GM19324 (cell line): Measurements from ENCODE around the gene CEBPZOS.
"Not testable (repeated sequence)": the region's sequence is repeated elsewhere in the genome, so short reads cannot be mapped to it uniquely, and the experiment has no call there.

Experiments used
- ATAC-seq: cut with Tn5 transposase; IDR thresholded peaks from one replicate; pipeline ENCODE4 v1.9.1; 2021; ENCODE audit warnings: mild to moderate bottlenecking, moderate library complexity; ENCODE audit not compliant: unreplicated experiment, low FRiP score

The CEBPZOS gene

DNA sequence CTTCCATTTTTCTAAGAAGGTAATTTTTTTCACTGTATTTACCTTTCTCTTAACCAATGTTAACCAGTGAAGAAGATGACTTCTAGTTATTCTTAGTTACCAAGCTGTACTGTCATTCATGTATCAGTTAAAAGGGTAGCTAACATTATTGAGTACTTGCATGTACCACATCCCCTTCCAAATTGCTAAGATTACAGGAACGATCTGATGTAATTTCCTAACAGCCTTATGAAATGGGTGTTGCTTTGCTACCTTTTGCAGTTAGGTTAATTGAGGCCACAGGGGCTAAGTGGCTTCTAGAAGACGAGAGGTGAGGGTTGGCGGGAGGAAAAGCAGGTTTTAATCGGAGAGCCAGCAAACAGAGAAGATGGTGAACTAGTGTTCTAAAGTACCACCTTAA, 6.0 kb upstream of the CEBPZOS start:
- ATAC-seq, result no peak

DNA sequence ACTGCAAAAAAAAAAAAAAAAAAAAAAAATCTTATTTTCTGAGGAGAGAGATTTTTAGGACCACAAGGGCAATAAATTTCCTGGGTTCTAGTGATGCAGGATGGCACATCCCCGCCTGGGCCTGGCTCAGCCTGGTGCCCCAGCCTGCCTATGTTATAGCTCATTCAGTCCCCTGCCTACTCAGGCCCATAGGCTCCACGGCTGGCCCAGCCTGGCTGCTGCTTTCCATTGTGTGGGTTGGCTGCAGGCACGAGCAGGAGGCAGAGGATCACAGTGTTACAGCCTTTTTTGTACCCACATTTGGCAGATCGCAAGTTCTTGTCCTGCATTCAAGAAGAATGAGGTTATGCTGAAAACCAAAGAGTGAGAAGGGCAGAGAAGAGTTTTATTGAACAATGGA, 5.0 kb upstream of the CEBPZOS start:
- ATAC-seq, result no peak

DNA sequence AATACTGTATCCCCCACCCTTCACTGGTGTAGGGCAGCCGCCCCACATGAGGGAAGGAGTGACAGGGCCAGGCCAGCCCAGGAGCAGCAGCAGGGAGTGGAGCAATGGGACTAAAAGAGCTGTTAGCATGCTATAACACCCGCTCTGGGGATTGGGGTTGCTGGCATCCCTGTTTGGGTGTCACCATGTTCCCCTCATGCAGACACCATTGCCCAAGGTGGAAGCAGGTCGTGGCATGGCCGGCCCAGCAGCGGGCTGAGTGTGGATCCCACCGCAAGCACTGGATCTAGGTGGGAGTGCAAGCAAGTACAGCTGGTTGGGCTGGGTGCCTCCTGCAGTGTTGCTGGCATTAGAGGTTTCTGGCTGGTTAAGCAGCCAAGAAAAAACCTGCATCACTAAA, 4.5 kb upstream of the CEBPZOS start:
- no peak for ATAC-seq

DNA sequence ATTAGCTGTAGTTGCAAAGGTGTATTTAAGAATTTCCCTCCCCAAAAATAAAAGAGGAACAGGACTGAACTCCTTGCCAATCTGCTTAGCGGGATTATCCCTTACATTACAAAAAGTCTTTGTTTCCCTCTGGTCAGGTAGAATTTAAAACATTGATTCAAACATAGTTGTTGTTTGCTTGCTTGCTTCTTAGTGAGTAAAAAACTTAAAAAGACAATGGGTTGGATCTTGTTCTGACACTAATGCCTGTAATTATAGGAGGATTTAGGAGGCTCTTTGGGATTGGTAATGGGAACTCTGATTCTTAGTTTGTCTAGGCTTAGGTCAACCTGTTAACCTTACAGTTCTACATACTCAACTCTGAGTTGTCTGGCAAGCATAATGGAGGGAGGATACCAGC, 3.7 kb upstream of the CEBPZOS start:
- ATAC-seq, result no peak

DNA sequence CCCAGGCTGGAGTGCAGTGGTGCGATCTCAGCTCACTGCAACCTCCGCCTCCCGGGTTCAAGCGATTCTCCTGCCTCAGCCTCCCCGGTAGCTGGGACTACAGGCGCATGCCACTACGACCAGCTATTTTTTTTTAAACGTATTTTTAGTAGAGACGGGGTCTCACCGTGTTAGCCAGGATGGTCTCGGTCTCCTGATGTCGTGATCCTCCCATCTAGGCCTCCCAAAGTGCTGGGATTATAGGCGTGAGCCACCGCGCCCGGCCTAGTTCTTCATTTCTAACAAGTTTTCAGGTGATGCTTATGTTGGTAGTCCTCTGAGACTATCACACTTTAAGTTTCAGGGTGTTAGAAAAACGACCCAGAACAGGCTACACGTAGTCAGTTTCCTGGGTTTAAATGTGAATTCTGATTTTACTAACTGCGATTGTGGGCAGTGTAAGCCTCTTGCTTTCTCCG, 405 bp upstream of the CEBPZOS start:
- not testable (repeated sequence) for ATAC-seq

DNA sequence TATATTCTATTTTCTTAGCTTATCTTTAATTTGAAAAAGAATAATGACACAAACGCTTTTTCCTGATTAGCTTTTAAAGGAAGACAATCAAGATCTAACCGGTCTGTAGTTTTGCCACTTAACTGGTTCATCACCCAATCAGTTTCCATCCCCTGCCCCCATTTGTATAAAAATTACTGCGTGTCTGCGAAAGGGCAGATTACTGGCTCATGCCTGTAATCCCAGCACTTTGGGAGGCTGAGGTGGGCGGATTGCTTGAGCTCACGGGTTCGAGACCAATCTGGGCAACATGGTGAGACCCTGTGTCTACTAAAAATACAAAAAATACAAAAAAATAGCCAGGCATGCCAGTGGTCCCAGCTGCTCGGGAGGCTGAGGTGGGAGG, 2.4 kb downstream of the CEBPZOS start:
- ATAC-seq, result no peak

DNA sequence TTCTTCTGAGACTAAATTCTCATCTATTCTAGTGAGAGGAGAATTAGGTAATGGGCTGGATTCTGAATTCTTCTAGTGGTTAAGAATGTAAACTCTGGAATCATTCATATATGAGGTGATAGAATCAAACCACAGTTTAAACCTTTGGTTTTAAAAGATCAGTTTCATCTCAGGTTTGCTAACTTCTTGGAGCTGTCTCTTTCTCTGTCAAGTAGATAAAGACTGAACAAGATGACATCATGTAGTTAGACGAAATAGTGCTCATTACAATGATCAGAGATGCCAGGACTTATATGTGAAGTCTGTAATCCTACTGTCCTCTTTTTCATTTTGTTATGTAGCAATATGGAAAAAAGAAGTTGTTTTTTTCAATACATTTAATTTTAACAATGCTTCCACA, 4.9 kb downstream of the CEBPZOS start:
- ATAC-seq, result no peak

DNA sequence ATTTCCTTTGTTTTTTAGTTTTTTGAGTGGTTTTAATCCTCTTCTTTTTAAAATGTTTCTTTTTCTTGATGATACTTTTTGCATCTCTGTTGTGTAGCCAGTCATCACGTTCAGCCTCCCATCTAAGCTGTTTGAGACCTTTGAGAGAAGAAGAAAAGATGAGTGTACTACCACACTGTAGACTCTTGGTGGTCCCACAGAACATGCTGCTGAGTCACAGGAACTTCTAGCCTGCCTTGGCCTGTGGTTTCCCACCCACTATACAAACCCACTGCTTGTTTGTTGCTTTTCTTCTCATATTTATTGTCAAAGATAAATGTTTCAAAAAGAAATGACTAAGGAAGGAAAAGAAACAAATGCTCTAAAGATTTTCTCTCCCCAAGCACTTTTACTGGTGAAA, 5.5 kb downstream of the CEBPZOS start:
- ATAC-seq, result no peak

DNA sequence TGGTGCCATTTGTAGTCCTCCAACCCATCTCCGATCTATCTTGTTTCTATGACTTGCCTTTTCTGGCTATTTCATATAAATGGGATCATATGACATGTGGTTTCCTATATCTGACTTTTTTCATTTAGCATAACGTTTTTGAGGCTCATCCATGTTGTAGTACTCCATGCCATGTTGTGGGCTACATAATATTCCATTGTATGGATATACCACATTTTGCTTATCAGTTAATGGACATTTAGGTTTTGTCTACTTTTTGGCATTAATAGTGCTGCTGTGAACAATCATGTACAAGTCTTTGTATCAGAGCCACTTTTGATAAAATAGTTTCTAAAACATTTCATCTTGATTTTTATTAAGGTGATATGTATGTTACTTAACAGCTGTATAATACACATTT, 7.4 kb downstream of the CEBPZOS start:
- no peak for ATAC-seq

DNA sequence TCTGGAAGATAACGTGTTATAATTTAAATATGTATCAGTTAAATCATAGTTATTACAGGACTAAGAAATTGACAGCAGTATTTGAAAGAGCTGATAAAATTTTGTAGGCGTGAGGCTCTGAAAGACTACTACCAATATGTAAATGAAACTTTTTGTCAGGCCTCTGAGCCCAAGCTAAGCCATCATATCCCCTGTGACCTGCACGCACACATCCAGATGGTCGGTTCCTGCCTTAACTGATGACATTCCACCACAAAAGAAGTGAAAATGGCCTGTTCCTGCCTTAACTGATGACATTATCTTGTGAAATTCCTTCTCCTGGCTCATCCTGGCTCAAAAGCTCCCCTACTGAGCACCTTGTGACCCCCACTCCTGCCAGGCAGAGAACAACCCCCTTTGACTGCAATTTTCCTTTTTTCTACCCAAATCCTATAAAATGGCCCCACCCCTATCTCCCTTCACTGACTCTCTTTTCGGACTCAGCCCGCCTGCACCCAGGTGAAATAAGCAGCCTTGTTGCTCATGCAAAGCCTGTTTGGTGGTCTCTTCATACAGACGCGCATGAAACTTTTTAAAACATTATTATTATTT, 8.9 kb downstream of the CEBPZOS start:
- not testable (repeated sequence) for ATAC-seq

DNA sequence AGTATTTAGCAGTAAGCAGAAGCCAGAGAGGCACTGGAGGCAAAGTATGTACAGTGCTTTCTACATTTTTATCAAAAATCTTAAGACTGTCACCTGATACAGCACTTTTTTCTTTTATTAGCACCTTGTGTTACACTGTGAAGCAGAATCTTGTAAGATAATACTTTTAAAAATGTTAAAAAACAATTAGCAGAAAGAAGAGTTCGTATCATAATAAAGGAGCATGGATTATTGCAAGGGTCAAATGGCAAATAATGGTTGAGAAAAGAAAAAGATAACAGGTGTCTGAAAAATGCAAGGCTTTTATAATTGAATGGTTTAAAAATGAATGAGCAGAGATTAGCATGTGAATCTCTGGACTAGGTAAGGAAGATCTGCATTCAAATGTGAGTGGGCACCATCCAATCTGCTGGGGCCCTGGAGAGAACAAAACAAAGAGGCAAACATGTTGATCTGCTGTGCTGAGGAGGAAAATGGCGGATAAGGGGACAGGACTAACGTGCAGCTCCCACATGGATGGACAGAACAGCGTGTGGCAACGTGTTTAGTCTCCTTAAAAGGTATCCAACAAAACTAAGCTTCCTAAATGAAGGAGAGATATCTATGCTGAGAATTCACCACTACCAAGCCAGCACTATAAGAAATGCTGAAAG, 9.5 kb downstream of the CEBPZOS start:
- ATAC-seq, result no peak

DNA sequence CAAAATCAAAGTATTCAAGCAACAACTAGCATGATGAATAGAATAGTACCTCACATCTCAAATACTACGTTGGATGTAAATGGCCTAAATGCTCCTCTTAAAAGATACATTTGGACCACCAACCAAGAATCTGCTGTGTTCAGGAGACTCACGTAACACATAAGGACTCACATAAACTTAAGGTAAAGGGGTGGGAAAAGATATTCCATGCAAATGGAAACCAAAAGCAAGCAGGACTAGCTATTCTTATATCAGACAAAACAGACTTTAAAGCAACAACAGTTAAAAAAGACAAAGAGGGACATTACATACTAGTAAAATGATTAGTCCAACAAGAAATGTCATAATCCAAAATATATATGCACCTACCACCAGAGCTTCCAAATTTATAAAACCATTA, 10.5 kb downstream of the CEBPZOS start:
- not testable (repeated sequence) for ATAC-seq

DNA sequence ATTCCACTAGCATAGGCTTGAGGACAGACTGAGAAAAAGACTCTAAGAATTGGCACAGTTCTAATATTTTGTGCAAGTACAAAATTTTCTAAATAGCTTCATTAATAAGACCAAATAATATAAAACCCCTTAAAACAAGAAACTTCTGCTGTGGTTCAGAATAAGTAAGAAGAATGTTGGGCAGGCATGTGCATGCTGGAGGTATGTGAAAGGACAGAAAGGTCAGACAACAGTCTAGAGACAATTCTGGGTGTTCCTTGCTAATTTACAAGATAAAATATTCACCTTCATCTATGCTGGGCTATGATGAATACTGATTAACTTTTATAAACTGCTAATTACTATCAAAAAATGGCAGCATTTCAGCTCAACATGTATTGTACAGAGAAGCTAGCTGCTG, 14.9 kb downstream of the CEBPZOS start:
- ATAC-seq, result no peak

DNA sequence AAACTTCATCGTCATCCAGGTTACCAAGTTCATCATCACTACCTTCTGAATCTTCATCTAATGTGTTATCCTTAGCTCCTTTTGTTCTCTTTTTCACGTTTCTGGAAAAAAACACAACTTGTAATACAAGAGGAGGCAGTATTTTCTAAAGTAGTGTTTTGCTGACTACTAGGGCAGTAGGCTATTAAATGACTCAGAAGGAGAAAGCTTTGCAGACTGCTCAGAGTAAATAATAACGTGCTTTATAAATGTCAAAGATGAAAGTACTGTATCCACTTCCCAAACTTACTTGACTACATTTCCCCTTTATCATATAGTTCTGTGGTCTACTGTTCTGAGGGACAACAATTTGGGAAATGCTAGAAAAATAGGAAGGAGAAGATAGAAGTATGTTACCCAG, 15.6 kb downstream of the CEBPZOS start:
- no peak for ATAC-seq

DNA sequence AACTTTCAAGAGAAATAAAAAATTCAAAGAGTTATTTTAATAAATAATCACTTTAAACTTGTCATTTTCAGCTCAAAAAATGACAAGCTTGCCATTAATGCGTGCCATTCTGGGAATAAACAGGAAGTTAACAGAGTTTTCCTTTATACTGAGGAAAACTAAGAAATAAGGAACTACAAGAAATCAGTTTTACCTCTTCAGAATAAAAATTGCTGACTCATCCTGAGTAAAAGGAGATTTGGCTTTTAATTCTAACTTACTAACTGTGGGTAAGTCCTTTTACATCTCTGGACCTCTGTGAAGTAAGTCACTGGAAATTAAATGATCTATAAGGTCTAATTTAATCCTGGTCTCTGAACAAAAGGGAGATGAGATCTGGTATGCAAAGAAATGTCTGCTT, 19.0 kb downstream of the CEBPZOS start:
- no peak for ATAC-seq

DNA sequence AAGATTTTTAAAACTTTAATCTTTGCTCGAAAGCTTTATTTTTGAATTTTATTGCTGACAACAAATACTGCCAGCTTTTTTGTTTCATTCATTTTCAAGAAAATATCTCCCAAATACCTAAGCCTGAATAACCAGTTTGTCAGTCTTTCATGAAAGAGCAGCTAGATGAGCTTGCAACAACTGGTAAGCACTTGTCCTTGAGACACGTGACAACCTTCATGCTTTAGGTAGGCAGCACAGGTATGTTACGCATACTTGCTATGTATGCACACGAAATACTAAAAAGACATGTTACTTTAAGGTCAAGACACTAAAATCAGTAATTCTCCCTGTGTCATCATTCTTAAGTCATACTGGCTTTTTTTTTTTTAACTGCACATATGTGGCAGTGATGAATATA, 22.8 kb downstream of the CEBPZOS start:
- ATAC-seq, result no peak

DNA sequence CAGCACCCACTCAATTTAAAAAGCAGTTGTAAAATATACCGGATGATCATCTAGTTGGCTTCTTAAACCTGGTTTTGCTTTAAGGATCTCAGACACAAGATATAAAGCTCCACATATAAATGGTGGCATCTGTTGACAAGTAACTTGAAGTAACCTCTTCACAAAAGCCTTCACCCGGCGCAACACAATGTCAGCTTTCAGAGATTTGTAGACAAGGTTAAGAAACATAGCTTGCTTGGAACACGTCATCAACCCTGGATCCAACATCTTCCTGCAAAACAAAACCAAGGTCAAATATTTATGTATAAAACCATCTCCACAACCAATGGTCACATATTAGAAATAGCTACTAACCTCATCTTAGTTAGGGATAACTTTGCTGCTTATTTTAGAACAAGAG, 26.8 kb downstream of the CEBPZOS start:
- ATAC-seq, result no peak

DNA sequence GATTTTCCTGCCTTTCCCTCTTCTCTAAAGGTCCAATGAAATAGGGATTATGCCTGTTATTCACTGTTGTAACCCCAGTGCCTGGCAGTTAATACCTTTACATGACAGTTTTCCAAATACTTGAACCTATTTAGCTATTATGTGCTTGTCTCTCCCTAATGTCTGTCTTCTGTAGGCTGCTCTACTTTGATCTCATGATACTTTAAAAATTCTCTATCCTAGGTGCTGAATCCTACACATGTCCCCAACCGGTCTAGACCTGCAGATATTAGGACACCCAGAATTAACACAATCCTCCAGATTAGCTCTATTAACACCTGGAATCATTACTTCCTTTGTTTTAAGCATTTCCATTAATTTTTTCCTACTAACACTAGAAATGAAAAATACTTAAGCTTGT, 27.8 kb downstream of the CEBPZOS start:
- no peak for ATAC-seq

DNA sequence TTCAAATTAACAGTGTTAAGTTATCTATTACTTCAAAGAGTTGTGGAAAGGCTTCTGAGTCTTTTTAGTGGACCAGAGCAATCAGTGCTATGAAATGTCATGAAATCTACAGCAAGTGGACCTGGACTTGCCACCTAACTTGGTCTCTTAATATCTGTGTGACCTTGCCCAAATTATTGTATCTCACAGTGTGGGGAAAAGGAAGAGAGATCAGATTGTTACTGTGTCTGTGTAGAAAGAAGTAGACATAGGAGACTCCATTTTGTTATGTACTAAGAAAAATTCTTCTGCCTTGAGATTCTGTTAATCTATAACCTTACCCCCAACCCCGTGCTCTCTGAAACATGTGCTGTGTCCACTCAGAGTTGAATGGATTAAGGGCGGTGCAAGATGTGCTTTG, 28.8 kb downstream of the CEBPZOS start:
- not testable (repeated sequence) for ATAC-seq

DNA sequence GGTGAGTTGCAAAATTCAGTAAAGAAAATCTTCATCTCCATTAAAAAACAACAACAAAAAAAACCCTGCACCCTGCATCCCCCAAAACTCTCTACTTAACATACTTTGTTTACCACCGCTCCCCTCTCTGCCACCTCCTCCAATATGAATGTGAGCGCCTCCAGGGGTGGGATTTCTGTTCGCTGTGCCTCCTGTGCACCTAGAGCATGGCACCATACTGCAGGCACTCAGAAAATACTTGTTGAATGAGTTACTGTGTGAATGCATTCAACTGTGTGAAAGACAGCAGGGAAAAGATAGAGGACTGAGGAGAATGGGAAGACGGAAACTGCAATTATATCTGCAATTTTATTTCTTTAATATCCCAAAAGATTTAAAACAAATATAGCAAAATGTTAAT, 30.6 kb downstream of the CEBPZOS start:
- no peak for ATAC-seq

DNA sequence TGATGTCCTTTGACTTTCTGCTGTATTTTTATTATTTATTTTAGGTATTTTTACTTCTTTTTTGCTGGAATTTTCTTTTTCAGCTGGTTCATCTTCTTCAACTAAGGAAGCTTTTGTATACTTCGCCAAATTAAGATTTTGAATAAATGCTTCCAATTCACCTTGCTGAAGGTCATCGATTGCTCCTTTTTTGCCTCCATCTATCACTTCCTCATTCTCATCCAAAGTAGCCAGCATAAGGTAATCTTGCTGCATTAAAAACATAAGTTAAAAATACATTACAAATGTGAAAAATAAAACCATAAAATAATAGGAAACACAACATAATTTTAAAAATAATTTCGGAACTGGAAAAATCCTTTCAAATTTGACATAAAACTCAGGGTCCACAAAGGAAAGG, 32.5 kb downstream of the CEBPZOS start:
- no peak for ATAC-seq

DNA sequence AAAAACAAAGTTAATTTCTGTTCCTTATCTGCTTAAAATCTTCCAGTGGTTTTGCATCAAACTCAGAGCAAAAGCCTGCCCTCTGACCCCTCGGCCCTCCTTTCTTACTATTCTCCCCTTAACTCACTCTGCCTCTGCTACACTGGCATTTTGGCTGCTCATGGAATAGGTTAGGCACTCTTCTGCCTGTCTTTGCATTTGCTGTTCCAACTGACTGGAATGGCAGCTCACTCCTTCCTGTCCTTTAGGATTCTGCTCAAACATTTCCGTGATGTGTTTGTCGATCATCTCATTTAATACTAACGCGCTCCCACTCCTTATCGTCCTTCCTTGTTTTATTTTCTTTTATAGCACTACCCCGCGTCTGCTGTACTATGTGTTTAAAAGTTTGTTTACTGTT, 34.3 kb downstream of the CEBPZOS start:
- ATAC-seq, result no peak
